NCI-H526 treated with DMSO at 0.1 percent for 48 hours (cell line): ENCODE data around the gene CDH6.

Source experiments
- DNase-seq: peaks from one replicate; lab custom pipeline; 2025; lab: John Stamatoyannopoulos, UW

The CDH6 gene

GRCh38 chr5:31193591-31194467, at the start of gene CDH6:
TSS of gene CDH6 (plus strand) at chr5:31193686. CDS start at chr5:31267474, 73,788 bp downstream.
- DNase-seq, result peak; percentile 4

GRCh38 chr5:31144364-31144763, 49.1 kb upstream of the CDH6 start:
- DNase-seq, result no peak

- DNase-seq, result no peak
Measured at GRCh38 chr5:31148959-31149475, 44.5 kb upstream of the CDH6 start.

GRCh38 chr5:31153521-31153920, 40.0 kb upstream of the CDH6 start:
- no peak for DNase-seq

- DNase-seq, result no peak
Measured at GRCh38 chr5:31156631-31157160, 36.8 kb upstream of the CDH6 start.

GRCh38 chr5:31157720-31158119, 35.8 kb upstream of the CDH6 start:
- DNase-seq, result no peak

GRCh38 chr5:31158686-31159085, 34.8 kb upstream of the CDH6 start:
- DNase-seq, result no peak

GRCh38 chr5:31161781-31162181, 31.7 kb upstream of the CDH6 start:
- DNase-seq, result no peak

GRCh38 chr5:31165729-31166128, 27.8 kb upstream of the CDH6 start:
- DNase-seq, result no peak

GRCh38 chr5:31169379-31169778, 24.1 kb upstream of the CDH6 start:
- DNase-seq, result no peak

- no peak for DNase-seq
Measured at GRCh38 chr5:31172881-31173280, 20.6 kb upstream of the CDH6 start.

GRCh38 chr5:31173614-31174013, 19.9 kb upstream of the CDH6 start:
- DNase-seq, result no peak

GRCh38 chr5:31181376-31181987, 12.0 kb upstream of the CDH6 start:
- DNase-seq, result no peak

GRCh38 chr5:31182136-31182535, 11.3 kb upstream of the CDH6 start:
- no peak for DNase-seq

- no peak for DNase-seq
Measured at GRCh38 chr5:31185951-31186350, 7.5 kb upstream of the CDH6 start.

- no peak for DNase-seq
Measured at GRCh38 chr5:31186672-31187267, 6.7 kb upstream of the CDH6 start.

GRCh38 chr5:31187591-31187990, 5.9 kb upstream of the CDH6 start:
- DNase-seq, result no peak

- DNase-seq, result no peak
Measured at GRCh38 chr5:31192442-31192841, 1.0 kb upstream of the CDH6 start.

- DNase-seq, result no peak
Measured at GRCh38 chr5:31193116-31193515, 370 bp upstream of the CDH6 start.

- DNase-seq, result no peak
Measured at GRCh38 chr5:31194468-31194813, 955 bp downstream of the CDH6 start.

- DNase-seq, result no peak
Measured at GRCh38 chr5:31194892-31195555, 1.5 kb downstream of the CDH6 start.

GRCh38 chr5:31196309-31196708, 2.8 kb downstream of the CDH6 start:
- no peak for DNase-seq
